Right lobe of liver (tissue), 6 donors: ENCODE results near the gene SACM1L. TPM values are rescaled to one million over a fixed set of nuclear protein-coding genes. Genes with fewer than 3 reads are reported as not detected.
A peak's percentile ranks its signal among the peaks of the same experiment; 100 is the strongest.

ENCODE experiments used
- ATAC-seq, 4 donors: fragments of 200-7000 bp; cut with Tn5 transposase; one replicate each; pipeline ENCODE4 v1.9.1; 2020; ENCODE audit warnings: mild to moderate bottlenecking in 4 of 4, moderate library complexity in 4 of 4
- DNase-seq, 3 donors: peaks; one replicate each; pipeline ENCODE4 v3.0.0-alpha.2; 2020
- H3K27ac ChIP-seq, 3 donors: fragments of 200-600 bp; one replicate each; pipeline ENCODE4 v1.8.0; 2022
- H3K27me3 ChIP-seq, 2 donors: fragments of 200-600 bp; one replicate each; pipeline ENCODE4 v1.8.0; 2022
- H3K36me3 ChIP-seq, 4 donors: fragments of 200-600 bp; sonication (generic) in 1 of 4; one replicate each; pipeline versions ENCODE4 v1.5.1 to v1.8.0; 2017 to 2022; ENCODE audit warnings: control low read depth in 1 of 4
- H3K4me1 ChIP-seq, 4 donors: fragments of 200-600 bp; sonication (generic) in 1 of 4; one replicate each; pipeline versions ENCODE4 v1.5.1 to v1.8.0; 2017 to 2022; ENCODE audit warnings: control low read depth in 1 of 4
- H3K4me3 ChIP-seq, 3 donors: fragments of 200-600 bp; one replicate each; pipeline ENCODE4 v1.8.0; 2022
- H3K9me3 ChIP-seq, 4 donors: fragments of 200-600 bp; sonication (generic) in 1 of 4; one replicate each; pipeline versions ENCODE4 v1.5.1 to v1.8.0; 2017 to 2022; ENCODE audit warnings: control low read depth in 1 of 4
- POLR2A ChIP-seq: fragments of 450-650 bp; IDR thresholded peaks from one replicate; pipeline ENCODE4 v1.6.1; 2017; ENCODE audit warnings: antibody characterized with exemption, mild to moderate bottlenecking
- WGBS: methylation state at CpG from one replicate; pipeline ENCODE4 v1.1.6; 2018; ENCODE audit warnings: low coverage, low lambda C conversion rate; ENCODE audit not compliant: insufficient coverage; ENCODE audit errors: missing lambda C conversion rate; 5-methylcytosine and 5-hydroxymethylcytosine counted together
- intact Hi-C, 2 donors: fragments of 100-400 bp; cut with DNase I; formaldehyde crosslinking; loops; one replicate each; pipeline versions ENCODE4 v1.11.2 to v1.14.1; 2022
- total RNA-seq, 6 experiments: library from RNA; depleted of rRNA in 2 of 6; stranded (reverse); fragments of >200 nt in 2 of 6; fragmentation: NEBNext Ultra II Directional in 3 of 6; extraction: Animal tissue kit (Norgen Biotek cat#: 25700) in 3 of 6; gene quantifications; one replicate each; pipeline versions ENCODE4 v1.1.0 to v1.2.4, GENCODE V29; 2016 to 2023
- TF ChIP-seq, protein P1 (sequence below), 4 donors: fragments of 200-600 bp in 3 of 4; fragments of 450-650 bp in 1 of 4; IDR thresholded peaks; one replicate each; pipeline versions ENCODE4 v1.5.1 to v1.8.0; 2016 to 2022; ENCODE audit warnings: antibody characterized with exemption in 4 of 4, mild to moderate bottlenecking in 2 of 4
- donor health status: DM: no; HTN: yes; CAD: no.
- donor health status: DM: no; HTN: no; CAD: no.
- donor health status: DM: no; HTN: no; CAD: no.
- donor health status: DM: no; HTN: yes; CAD: no.
- donor health status: DM: no; HTN: yes; CAD: no.

Gene SACM1L
- total RNA-seq, 6 experiments from 2014 or later: 16.8 to 23.9 (median 21.5) TPM

GRCh38 chr3:45686850-45687249 lies 2.3 kb upstream of the SACM1L start:
- WGBS: 91% methylated on average over 7 of the region's 7 CpGs
- intact Hi-C loops: no loop called here
- Histone ChIP-seq H3K36me3 (no peaks in the 10 kb centered on the region), H3K27ac (no peak overlapping the region), H3K4me3 (no peak overlapping the region), H3K4me1 (peaks cover 0 to 23% (median 5%) of the 10 kb centered on the region in 4 donors), H3K9me3 (no peaks in the 10 kb centered on the region), H3K27me3 (no peaks in the 10 kb centered on the region)
- no peak for TF ChIP-seq POLR2A
- TF ChIP-seq, protein P1, sequence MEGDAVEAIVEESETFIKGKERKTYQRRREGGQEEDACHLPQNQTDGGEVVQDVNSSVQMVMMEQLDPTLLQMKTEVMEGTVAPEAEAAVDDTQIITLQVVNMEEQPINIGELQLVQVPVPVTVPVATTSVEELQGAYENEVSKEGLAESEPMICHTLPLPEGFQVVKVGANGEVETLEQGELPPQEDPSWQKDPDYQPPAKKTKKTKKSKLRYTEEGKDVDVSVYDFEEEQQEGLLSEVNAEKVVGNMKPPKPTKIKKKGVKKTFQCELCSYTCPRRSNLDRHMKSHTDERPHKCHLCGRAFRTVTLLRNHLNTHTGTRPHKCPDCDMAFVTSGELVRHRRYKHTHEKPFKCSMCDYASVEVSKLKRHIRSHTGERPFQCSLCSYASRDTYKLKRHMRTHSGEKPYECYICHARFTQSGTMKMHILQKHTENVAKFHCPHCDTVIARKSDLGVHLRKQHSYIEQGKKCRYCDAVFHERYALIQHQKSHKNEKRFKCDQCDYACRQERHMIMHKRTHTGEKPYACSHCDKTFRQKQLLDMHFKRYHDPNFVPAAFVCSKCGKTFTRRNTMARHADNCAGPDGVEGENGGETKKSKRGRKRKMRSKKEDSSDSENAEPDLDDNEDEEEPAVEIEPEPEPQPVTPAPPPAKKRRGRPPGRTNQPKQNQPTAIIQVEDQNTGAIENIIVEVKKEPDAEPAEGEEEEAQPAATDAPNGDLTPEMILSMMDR (IDR thresholded peaks at IDR 0.05): no peak
- DNase-seq: no peak
- no peak for ATAC-seq

DNA sequence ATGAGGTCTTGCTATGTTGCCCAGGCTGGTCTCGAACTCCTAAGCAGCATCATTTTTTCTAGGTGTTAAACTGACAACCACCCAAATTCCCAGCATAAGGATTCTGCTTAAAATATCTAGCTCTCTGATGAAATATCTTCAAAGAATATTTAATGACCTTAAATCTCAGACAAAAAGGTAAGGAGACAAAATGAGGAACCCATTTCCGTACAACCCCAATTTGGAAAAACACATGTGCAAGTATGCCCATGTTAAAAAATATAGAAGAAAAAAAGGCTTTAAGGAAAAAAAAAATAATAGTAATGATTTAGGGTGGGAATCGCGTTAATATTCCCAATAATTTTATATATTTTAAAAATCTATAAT lies 1.4 kb upstream of the SACM1L start:
- Histone ChIP-seq H3K4me3 (peak overlapping the region in 2 of 3 donors; percentile 87 to 95), H3K27me3 (no peaks in the 10 kb centered on the region), H3K9me3 (no peaks in the 10 kb centered on the region), H3K4me1 (peaks cover 0 to 23% (median 5%) of the 10 kb centered on the region in 4 donors), H3K36me3 (no peaks in the 10 kb centered on the region), H3K27ac (peak overlapping the region in 1 of 3 donors; percentile 37)
- ATAC-seq (no peak), DNase-seq (no peak)
- 33% methylated on average over 4 of the region's 4 CpGs for WGBS
- intact Hi-C loops: no loop called here
- TF ChIP-seq, protein P1 (IDR thresholded peaks at IDR 0.05): no peak
- no peak for TF ChIP-seq POLR2A

DNA sequence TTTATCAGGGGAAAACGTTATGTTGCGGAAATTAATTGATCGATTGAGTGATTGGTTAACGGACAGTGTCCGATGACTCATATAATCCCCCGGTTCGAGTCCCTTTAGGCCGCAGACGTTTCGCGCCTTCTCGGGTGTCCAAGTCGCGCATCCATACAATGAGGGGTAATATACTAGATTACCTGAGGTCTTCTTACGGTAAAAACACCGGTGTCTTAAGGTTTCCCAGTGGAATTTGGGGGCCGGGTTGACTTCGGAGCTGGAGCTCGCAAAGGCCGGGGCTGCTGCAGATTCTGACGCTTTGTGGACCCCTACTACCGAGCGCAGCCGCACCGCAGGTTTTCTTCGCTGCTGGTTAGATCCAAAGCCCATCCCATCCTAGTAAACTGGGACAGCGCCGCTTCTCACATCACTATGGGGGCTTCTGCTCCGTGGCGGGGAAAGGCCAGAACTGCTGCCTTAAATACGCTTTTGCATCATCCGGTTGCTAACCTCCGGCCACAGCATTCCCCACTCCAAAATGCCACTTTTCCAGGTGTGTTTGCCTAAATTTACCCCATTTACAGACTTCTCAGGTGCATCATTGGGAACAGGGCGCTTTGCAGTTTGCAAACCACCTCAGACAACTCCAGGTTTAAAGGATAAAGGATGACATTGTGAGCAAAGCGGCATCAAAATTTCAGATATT lies 858 bp upstream of the SACM1L start:
- intact Hi-C loops: no loop called here
- peak overlapping the region in 2 of 3 donors; percentile 37 to 87 for H3K27ac ChIP-seq
- DNase-seq (peak in 1 of 3 donors; percentile 61), ATAC-seq (peak in 1 of 4 donors; percentile 0)
- no peaks in the 10 kb centered on the region for H3K9me3 ChIP-seq
- H3K4me1 ChIP-seq: peaks cover 0 to 23% (median 5%) of the 10 kb centered on the region in 4 donors
- WGBS: under 1% methylated on average over 19 of the region's 35 CpGs
- no peak for TF ChIP-seq POLR2A
- TF ChIP-seq, protein P1 (IDR thresholded peaks at IDR 0.05): no peak
- H3K36me3 ChIP-seq: no peaks in the 10 kb centered on the region
- no peaks in the 10 kb centered on the region for H3K27me3 ChIP-seq
- H3K4me3 ChIP-seq: peak overlapping the region; percentile 87 to 95 (median 89)

DNA sequence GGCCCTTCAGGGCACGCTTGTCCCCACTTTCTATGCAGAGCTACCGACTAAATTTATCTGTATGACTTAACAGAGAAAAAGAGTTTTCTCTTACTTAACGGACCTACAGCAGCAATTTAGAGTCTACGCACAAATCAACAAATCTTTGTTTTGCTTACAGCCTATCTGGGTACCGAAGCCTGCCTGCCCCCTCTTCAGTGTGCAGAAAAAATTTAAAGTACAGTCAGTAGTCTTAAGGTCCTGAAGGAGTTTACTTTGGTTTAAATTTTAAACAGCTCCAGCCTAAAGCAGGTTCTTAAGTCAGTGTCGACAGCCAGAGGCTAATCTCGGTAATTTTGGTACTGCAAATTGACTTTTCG lies 570 bp downstream of the SACM1L start:
- Histone ChIP-seq H3K27ac (peak overlapping the region; percentile 71 to 87 (median 81)), H3K4me3 (peak overlapping the region; percentile 87 to 95 (median 89)), H3K27me3 (no peaks in the 10 kb centered on the region), H3K4me1 (peaks cover 0 to 23% (median 5%) of the 10 kb centered on the region in 4 donors), H3K9me3 (no peaks in the 10 kb centered on the region), H3K36me3 (no peaks in the 10 kb centered on the region)
- intact Hi-C loops: no loop called here
- DNase-seq (no peak), ATAC-seq (no peak)
- WGBS: 0% methylated on average over 8 of the region's 8 CpGs
- TF ChIP-seq, protein P1 (IDR thresholded peaks at IDR 0.05): no peak
- no peak for TF ChIP-seq POLR2A
